Upper lobe of left lung (tissue), 6 donors: ENCODE measurements around the gene PTPRK. TPM values are rescaled to one million over a fixed set of nuclear protein-coding genes. Genes with fewer than 3 reads are reported as not detected.

ENCODE experiments used
- ATAC-seq, 2 donors: fragments of 200-7000 bp; cut with Tn5 transposase; one replicate each; pipeline ENCODE4 v1.9.1; 2022; ENCODE audit warnings: mild to moderate bottlenecking in 2 of 2, moderate library complexity in 2 of 2; ENCODE audit not compliant: low FRiP score in 2 of 2
- DNase-seq, 2 donors: peaks; one replicate each; pipeline ENCODE4 v3.0.0-alpha.2; 2019 to 2020
- H3K27ac ChIP-seq, 4 donors: fragments of 200-600 bp; sonication (generic); one replicate each; pipeline ENCODE4 v1.5.1; 2016 to 2019
- H3K27me3 ChIP-seq, 4 donors: fragments of 200-600 bp; sonication (generic); one replicate each; pipeline ENCODE4 v1.5.1; 2017 to 2019
- H3K36me3 ChIP-seq, 4 donors: fragments of 200-600 bp; sonication (generic); one replicate each; pipeline ENCODE4 v1.5.1; 2016 to 2019
- H3K4me1 ChIP-seq, 4 donors: fragments of 200-600 bp; sonication (generic); one replicate each; pipeline ENCODE4 v1.5.1; 2018 to 2019
- H3K4me3 ChIP-seq, 4 donors: fragments of 200-600 bp; sonication (generic); one replicate each; pipeline ENCODE4 v1.5.1; 2017 to 2019; ENCODE audit warnings: mild to moderate bottlenecking in 2 of 4, moderate library complexity in 1 of 4
- H3K9me3 ChIP-seq, 4 donors: fragments of 200-600 bp; sonication (generic); one replicate each; pipeline ENCODE4 v1.5.1; 2018 to 2019
- EP300 ChIP-seq, 4 donors: sonication (generic); formaldehyde crosslinking; IDR thresholded peaks; one replicate each; pipeline ENCODE4 v1.5.1; 2017; ENCODE audit warnings: antibody characterized with exemption in 4 of 4, control low read depth in 2 of 4
- POLR2A ChIP-seq, 4 donors: fragments of 450-650 bp; IDR thresholded peaks; one replicate each; pipeline ENCODE4 v1.5.1; 2016 to 2017; ENCODE audit warnings: antibody characterized with exemption in 4 of 4, mild to moderate bottlenecking in 2 of 4
- POLR2AphosphoS5 ChIP-seq, 2 donors: sonication (generic); formaldehyde crosslinking; IDR thresholded peaks; one replicate each; pipeline ENCODE4 v1.5.1; 2017; ENCODE audit warnings: antibody characterized with exemption in 2 of 2
- WGBS, 2 donors: methylation state at CpG; one replicate each; pipeline ENCODE4 v1.1.5; 2017 to 2018; 5-methylcytosine and 5-hydroxymethylcytosine counted together
- total RNA-seq, 6 donors: library from RNA; depleted of rRNA in 4 of 6; stranded (reverse); fragments of >200 nt in 4 of 6; gene quantifications; one replicate each; pipeline versions ENCODE4 v1.1.0 to v1.2.1, GENCODE V29; 2016 to 2021
- TF ChIP-seq, protein P1 (sequence below), 6 experiments: fragments of 450-650 bp in 4 of 6; fragments of 200-600 bp in 2 of 6; sonication (generic) in 2 of 6; IDR thresholded peaks; one replicate each; pipeline ENCODE4 v1.5.1; 2016 to 2019; ENCODE audit warnings: antibody characterized with exemption in 6 of 6
- donor health status: DM: no; HTN: no; CAD: no; lungs with moderate emphysema.
- donor health status: DM: no; HTN: yes; CAD: no; lungs with severe emphysema.

PTPRK gene
- total RNA-seq, 6 donors from 2014 or later: 42.7 to 97.4 (median 65.2) TPM

DNA sequence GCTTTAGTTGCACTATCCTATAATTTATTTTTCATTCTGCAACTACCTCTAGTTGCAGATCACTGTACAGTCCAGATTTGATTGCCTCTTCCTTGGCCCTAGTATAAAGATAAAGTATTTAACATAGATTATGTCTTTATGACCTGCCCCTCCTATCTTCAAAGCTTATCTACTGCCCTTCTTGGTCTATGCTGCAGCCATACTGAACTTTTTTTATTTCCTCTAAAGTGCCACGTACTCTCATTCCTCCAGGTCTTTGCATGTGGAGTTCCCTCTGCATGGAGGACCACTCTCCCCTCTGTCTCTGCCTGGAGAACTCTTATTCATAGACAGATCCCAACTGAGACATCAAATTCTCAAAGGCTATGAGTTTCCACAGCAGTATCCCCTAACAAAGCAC, 168.0 kb downstream of the PTPRK start:
- 97 to 100% methylated on average over 1 of the region's 1 CpG for WGBS, 2 donors
- Histone ChIP-seq H3K27me3 (no peaks in the 10 kb centered on the region), H3K27ac (no peak overlapping the region), H3K36me3 (no peaks in the 10 kb centered on the region), H3K4me3 (no peak overlapping the region), H3K9me3 (no peaks in the 10 kb centered on the region), H3K4me1 (peaks cover 0 to 6% (median 2%) of the 10 kb centered on the region in 4 donors)
- ATAC-seq (no peak), DNase-seq (no peak)
- TF ChIP-seq POLR2AphosphoS5 (IDR thresholded peaks at IDR 0.05) (no peak), POLR2A (IDR thresholded peaks at IDR 0.05) (no peak), EP300 (IDR thresholded peaks at IDR 0.05) (no peak)
- TF ChIP-seq, protein P1, sequence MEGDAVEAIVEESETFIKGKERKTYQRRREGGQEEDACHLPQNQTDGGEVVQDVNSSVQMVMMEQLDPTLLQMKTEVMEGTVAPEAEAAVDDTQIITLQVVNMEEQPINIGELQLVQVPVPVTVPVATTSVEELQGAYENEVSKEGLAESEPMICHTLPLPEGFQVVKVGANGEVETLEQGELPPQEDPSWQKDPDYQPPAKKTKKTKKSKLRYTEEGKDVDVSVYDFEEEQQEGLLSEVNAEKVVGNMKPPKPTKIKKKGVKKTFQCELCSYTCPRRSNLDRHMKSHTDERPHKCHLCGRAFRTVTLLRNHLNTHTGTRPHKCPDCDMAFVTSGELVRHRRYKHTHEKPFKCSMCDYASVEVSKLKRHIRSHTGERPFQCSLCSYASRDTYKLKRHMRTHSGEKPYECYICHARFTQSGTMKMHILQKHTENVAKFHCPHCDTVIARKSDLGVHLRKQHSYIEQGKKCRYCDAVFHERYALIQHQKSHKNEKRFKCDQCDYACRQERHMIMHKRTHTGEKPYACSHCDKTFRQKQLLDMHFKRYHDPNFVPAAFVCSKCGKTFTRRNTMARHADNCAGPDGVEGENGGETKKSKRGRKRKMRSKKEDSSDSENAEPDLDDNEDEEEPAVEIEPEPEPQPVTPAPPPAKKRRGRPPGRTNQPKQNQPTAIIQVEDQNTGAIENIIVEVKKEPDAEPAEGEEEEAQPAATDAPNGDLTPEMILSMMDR (IDR thresholded peaks at IDR 0.05): no peak

DNA sequence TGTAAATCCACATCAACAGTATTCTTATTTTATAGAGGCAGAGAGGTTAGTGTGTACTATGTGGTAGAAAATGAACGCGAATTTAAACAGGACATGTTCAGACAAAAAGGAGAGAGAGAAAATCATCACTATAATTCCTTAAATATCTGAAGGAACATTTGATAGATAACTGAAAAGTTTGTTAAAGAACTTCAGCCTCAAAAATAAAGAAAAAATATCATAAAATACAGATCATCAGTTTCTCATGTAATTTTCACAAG, 169.2 kb downstream of the PTPRK start:
- no peak for DNase-seq
- peaks cover 0 to 3% (median 1%) of the 10 kb centered on the region in 4 donors for H3K4me1 ChIP-seq

DNA sequence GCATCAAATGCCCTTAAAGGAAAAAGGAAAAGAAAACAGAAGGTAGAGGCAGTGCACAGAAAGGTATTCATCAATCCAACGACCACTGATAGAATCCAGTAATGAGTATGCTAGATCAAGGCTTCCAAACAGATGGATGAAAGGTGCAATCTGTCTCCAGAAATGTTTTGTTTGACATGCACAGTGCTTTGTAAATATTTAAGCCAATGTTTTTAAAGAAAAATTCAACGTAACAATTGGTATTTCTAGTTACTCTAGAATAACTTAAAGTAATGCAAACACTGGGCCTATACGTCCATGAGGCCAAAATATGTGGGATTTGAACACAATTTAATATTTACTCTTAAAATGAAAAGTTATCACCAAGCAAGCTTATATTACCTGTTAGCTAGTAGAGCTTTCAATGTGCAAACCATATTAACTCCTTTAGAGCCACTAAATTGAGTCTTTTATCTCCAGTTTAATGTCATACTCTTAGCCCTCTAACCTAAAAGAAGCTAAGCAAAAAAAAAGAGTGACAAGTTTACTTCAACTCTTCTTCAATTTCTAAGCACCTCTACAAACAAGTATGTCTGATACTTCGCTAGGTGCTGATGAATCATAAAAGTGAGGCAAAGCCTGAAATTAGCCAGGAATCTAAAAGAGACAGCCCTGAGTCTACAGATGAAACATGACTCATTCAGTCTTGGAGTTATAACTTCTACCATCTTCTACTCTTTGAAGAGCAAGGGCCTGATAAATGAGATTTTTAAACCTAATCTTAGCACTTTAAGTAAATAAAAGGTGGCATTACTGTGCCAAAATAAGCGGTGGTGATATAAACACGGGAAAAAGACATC, 169.8 kb downstream of the PTPRK start:
- H3K4me1 ChIP-seq: peaks cover 0 to 3% (median 1%) of the 10 kb centered on the region in 4 donors
- no peak for TF ChIP-seq POLR2AphosphoS5 (IDR thresholded peaks at IDR 0.05)
- TF ChIP-seq, protein P1 (IDR thresholded peaks at IDR 0.05): no peak
- no peak for TF ChIP-seq EP300 (IDR thresholded peaks at IDR 0.05)
- TF ChIP-seq POLR2A (IDR thresholded peaks at IDR 0.05): no peak
- no peak for ATAC-seq
- H3K36me3 ChIP-seq: no peaks in the 10 kb centered on the region
- no peak for DNase-seq
- H3K27ac ChIP-seq: no peak overlapping the region
- no peaks in the 10 kb centered on the region for H3K9me3 ChIP-seq
- H3K4me3 ChIP-seq: no peak overlapping the region
- WGBS, 2 donors: 68 to 75% methylated on average over 6 of the region's 6 CpGs
- no peaks in the 10 kb centered on the region for H3K27me3 ChIP-seq

More for the DNA sequence above, 169.2 kb downstream of the PTPRK start:
- WGBS, 2 donors: 73 to 91% methylated on average over 2 of the region's 2 CpGs
- no peak for ATAC-seq
- Histone ChIP-seq H3K27ac (no peak overlapping the region), H3K9me3 (no peaks in the 10 kb centered on the region), H3K27me3 (no peaks in the 10 kb centered on the region), H3K4me3 (no peak overlapping the region), H3K36me3 (no peaks in the 10 kb centered on the region)
- TF ChIP-seq, protein P1 (IDR thresholded peaks at IDR 0.05): no peak
- TF ChIP-seq POLR2AphosphoS5 (IDR thresholded peaks at IDR 0.05) (no peak), EP300 (IDR thresholded peaks at IDR 0.05) (no peak), POLR2A (IDR thresholded peaks at IDR 0.05) (no peak)

DNA sequence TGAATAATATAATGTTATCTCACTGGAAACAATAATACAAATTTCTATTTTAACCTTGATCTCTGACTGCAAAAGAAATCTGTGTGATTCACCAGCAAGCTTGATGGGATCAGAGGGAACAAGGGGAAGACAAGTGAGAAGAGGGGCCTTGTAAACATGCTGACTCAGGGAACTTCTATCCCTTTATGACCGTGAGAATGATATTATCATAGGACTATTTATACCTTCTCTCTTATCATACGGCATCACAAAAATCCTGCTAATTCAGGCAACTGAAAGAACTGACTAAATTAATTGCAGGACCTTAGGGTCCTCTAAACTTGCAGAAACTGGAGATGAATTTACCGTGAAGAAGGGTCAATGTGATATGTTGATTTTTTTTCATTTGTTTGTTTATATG, 173.3 kb downstream of the PTPRK start:
- Histone ChIP-seq H3K27me3 (no peaks in the 10 kb centered on the region), H3K4me1 (peaks cover 0 to 3% (median 1%) of the 10 kb centered on the region in 4 donors), H3K36me3 (no peaks in the 10 kb centered on the region), H3K9me3 (no peaks in the 10 kb centered on the region), H3K27ac (no peak overlapping the region), H3K4me3 (no peak overlapping the region)
- no peak for DNase-seq
- ATAC-seq: no peak
- WGBS, 2 donors: 78 to 84% methylated on average over 3 of the region's 3 CpGs
- TF ChIP-seq POLR2AphosphoS5 (IDR thresholded peaks at IDR 0.05): no peak
- no peak for TF ChIP-seq EP300 (IDR thresholded peaks at IDR 0.05)
- no peak for TF ChIP-seq POLR2A (IDR thresholded peaks at IDR 0.05)
- TF ChIP-seq, protein P1 (IDR thresholded peaks at IDR 0.05): no peak

DNA sequence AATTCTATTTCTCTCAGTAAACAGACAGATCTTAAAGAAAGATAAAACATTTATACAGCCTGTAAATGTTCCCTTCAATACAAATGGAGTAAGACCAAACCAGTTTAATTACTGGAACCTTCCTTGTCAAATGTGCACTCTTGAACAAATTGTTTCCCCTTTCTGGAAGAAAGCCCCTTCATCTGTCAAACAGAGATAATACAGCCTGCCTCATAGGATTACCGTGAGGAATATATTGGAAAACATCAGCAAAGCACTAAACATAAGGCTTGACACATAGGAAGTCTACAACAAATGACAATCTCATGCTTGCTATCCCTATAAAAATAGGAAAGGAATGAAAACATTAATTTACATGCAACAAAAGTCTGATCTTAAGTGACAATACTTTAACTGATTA, 173.8 kb downstream of the PTPRK start:
- H3K9me3 ChIP-seq: no peaks in the 10 kb centered on the region
- DNase-seq: no peak
- TF ChIP-seq POLR2A (IDR thresholded peaks at IDR 0.05): no peak
- TF ChIP-seq, protein P1 (IDR thresholded peaks at IDR 0.05): no peak
- no peak for TF ChIP-seq EP300 (IDR thresholded peaks at IDR 0.05)
- TF ChIP-seq POLR2AphosphoS5 (IDR thresholded peaks at IDR 0.05): no peak
- no peak for ATAC-seq
- H3K27ac ChIP-seq: no peak overlapping the region
- H3K27me3 ChIP-seq: no peaks in the 10 kb centered on the region
- no peaks in the 10 kb centered on the region for H3K36me3 ChIP-seq
- 52 to 60% methylated on average over 1 of the region's 1 CpG for WGBS, 2 donors
- peaks cover 0 to 3% (median 1%) of the 10 kb centered on the region in 4 donors for H3K4me1 ChIP-seq
- no peak overlapping the region for H3K4me3 ChIP-seq
